Subcutaneous adipose tissue (tissue), 4 donors: ENCODE results near the gene AQR. TPM values are rescaled to one million over a fixed set of nuclear protein-coding genes. Genes with fewer than 3 reads are reported as not detected.

Experiments used
- total RNA-seq, 4 donors: library from RNA; depleted of rRNA; stranded (reverse); fragments of >200 nt; gene quantifications; one replicate each; pipeline ENCODE4 v1.1.0, GENCODE V29; 2016
- TF ChIP-seq, protein P1 (sequence below): fragments of 450-650 bp; IDR thresholded peaks from one replicate; pipeline ENCODE4 v1.5.1; 2016; ENCODE audit warnings: low read depth, mild to moderate bottlenecking, control low read depth, antibody characterized with exemption, moderate library complexity

The AQR gene
- total RNA-seq, 4 donors from 2014 or later, result 23.4 to 32.8 (median 26.5) TPM

DNA sequence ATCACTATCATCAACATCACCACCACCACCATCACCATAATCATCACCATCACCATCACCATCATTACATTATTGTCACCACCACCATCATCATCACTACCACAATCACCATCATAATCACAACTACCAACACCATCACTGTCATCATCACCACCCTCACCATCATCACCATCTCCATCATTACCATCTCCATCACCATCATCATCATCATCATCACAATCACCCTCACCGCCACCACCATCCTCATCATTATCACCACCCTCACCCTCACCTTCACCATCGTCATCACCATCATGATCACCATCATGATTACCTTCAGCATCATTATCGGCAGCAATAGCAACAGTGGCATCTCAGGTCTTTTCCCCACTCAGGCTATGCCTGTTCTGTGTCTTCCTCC lies 131.3 kb downstream of the AQR start:
- TF ChIP-seq, protein P1, sequence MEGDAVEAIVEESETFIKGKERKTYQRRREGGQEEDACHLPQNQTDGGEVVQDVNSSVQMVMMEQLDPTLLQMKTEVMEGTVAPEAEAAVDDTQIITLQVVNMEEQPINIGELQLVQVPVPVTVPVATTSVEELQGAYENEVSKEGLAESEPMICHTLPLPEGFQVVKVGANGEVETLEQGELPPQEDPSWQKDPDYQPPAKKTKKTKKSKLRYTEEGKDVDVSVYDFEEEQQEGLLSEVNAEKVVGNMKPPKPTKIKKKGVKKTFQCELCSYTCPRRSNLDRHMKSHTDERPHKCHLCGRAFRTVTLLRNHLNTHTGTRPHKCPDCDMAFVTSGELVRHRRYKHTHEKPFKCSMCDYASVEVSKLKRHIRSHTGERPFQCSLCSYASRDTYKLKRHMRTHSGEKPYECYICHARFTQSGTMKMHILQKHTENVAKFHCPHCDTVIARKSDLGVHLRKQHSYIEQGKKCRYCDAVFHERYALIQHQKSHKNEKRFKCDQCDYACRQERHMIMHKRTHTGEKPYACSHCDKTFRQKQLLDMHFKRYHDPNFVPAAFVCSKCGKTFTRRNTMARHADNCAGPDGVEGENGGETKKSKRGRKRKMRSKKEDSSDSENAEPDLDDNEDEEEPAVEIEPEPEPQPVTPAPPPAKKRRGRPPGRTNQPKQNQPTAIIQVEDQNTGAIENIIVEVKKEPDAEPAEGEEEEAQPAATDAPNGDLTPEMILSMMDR, result no peak

DNA sequence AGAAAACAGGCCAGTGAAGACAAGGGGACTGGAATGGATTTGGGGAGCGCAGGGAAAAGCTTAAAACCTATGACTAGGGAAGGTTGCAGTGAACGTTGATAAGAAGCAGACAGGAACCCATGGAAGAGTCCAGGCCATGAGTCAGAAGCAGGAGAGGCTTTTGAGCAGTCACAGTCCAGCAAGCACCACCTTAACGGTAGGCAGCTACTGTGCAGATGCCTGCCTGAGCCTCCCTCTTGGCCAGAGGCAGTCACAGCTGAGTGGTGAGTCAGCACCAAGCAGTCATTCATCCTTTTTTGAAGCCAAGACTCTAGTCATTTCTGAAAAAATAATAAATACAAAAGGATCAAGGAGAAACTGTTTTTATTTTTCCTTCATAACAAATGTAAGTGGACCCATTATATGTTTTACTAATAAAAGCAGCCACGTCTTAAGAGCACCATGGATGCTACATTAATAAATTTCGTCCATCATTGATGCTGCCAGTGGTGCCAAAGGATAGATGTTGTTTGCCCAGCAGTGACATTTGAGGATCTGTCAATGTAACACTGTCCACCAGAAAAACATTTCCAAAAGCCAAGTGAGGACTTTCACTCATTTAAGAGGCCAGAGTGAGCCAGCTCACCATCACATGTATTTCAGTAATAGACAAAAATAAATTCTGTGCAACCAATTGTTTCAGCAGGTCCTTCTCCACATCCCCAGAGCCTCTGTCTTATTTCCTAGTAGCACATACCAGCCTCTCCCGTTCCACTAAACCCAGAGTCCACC lies 132.1 kb downstream of the AQR start:
- TF ChIP-seq, protein P1, result no peak

DNA sequence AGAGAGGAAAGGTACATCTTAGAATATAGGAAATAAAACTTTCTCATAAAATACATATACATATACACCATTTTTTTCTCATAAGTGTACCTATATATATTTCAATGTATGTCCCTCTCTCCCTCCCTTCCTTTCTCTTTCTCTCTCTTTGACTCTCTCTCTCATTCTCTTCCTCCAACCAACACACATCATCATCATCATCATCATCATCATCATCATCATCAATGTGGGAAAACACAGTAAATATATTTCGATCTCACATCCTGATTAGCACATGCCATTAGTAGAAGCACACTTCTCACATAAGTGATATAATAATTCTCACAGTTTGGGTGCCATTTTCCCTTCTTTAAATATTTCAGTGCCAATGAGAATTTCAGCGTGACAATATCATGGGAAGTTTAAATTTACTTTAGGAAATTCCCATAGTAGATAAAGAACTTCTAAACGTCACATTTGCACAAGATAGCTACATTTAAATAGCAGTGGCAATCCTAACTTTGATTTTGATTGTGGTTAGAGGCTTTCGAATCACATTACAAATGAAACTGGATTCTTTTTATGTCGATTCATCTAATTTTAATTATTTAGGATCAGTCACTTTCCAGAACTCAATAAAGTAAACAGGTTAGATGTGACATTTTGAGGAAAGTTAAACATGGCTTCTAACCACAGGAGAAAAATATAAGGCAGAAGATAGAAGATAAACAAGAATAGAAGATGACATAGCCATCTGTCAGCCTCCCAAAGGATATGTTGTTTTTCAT lies 141.2 kb downstream of the AQR start:
- TF ChIP-seq, protein P1, result no peak

DNA sequence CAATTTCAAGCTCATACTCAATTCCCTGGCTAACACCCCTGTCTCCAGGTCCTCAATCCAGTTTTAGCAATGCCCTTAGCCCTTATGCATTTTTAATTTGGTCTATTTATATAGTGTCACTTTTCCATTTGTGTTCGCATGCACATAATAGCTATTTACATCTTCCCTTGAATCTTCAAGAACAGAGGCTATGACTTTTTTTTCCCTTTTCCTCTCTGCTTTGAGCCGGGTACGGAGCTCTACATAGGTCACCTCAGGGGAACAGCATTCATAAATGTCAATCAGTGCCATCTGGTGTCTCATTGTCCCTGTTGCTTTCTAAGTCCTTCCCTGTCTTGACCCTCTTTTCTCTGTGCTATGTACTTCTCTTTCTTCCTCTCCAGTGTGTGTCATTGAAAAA lies 147.7 kb downstream of the AQR start:
- TF ChIP-seq, protein P1, result no peak

DNA sequence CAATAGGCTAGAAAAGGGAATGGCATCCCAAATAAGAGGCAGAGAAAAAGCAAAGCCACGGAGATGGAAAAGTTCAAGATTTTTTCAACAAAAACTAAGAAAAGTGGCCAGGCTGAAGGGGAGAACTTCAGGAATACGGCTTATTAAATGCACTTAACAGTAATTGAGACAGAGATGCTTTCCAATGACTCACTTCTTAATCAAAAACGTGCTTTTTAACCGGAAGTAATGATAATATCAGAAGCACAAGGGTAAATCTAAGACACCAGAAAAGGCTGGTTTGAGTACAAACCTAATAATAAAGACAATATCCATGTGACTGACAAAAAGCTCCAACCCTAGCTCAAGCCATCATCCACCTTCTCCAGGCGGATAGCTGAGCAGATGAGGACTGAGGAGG lies 149.4 kb downstream of the AQR start:
- TF ChIP-seq, protein P1, result no peak

DNA sequence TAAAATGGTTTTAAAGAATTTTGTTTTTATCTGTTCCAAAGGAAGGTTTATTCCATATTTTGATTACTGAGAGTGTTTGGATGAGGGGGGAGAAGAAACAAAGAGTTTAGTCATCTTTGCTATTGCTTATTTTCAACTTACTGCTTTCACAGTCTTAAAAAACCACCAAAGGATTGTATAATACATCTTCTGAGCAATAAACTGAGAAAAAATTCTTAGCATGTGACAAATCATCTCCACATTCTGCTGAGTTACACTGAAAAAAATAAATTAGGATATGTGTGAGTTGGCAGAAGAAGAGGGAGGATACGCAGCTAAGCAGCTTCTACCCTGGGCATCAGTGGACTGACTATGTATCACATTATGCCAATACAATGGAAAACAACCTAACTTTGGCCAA lies 151.0 kb downstream of the AQR start:
- TF ChIP-seq, protein P1, result no peak

DNA sequence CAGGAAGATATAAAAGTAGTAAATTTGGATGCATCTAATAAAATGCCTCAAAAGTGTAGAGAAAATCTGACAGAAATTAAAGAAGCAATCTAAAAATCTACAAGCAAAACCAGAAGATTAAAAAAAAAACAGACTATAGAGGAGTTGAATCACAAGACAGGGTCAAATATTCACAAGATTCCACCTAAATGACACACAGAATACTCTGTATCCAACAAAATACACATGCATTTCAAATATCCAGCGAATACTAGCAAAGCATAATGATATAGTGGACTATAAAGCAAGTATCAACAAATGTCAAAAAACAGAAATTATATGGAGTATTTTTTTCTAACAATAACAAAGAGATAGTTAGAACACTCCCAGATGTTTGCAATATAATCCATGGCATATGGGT lies 153.7 kb downstream of the AQR start:
- TF ChIP-seq, protein P1, result no peak
